Pancreas (tissue), 10 donors: ENCODE measurements around the gene RGS3. TPM values are rescaled to one million over a fixed set of nuclear protein-coding genes. Genes with fewer than 3 reads are reported as not detected.
A peak's percentile ranks its signal among the peaks of the same experiment; 100 is the strongest.
"Not testable (repeated sequence)": the region's sequence is repeated elsewhere in the genome, so short reads cannot be mapped to it uniquely, and the experiment has no call there.

Experiments used
- ATAC-seq, 4 donors: fragments of 200-7000 bp; cut with Tn5 transposase; one replicate each; pipeline versions ENCODE4 v1.8.0 to v1.9.1; 2020; ENCODE audit warnings: mild to moderate bottlenecking in 4 of 4, moderate library complexity in 4 of 4
- DNase-seq, 6 donors: peaks; one replicate each; pipeline ENCODE4 v3.0.0-alpha.2; 2020
- FAIRE-seq: peaks from 2 replicates; lab custom pipeline; 2012; peaks lifted over from hg19 to GRCh38; lab: Jason Lieb, UNC
- H3K27ac ChIP-seq, 4 donors: fragments of 200-600 bp; sonication (generic); 1 replicate in 3 of 4; 2 replicates in 1 of 4; pipeline versions ENCODE4 v1.5.0 to v1.8.0; 2020
- H3K27me3 ChIP-seq, 4 donors: fragments of 200-600 bp; one replicate each; pipeline ENCODE4 v1.8.0; 2021
- H3K36me3 ChIP-seq, 3 donors: fragments of 200-600 bp; sonication (generic) in 1 of 3; one replicate each; pipeline versions ENCODE4 v1.5.0 to v1.8.0; 2020 to 2021
- H3K4me1 ChIP-seq, 3 donors: fragments of 200-600 bp; one replicate each; pipeline ENCODE4 v1.8.0; 2021
- H3K4me3 ChIP-seq, 4 donors: fragments of 200-600 bp; sonication (generic) in 2 of 4; one replicate each; pipeline versions ENCODE4 v1.5.0 to v1.8.0; 2020 to 2021
- H3K9me3 ChIP-seq, 4 donors: fragments of 200-600 bp; one replicate each; pipeline ENCODE4 v1.8.0; 2021
- CTCF ChIP-seq, 4 donors: fragments of 200-600 bp; sonication (generic) in 3 of 4; IDR thresholded peaks; one replicate each; pipeline versions ENCODE4 v1.5.0 to v1.8.0; 2021; ENCODE audit warnings: antibody characterized with exemption in 4 of 4
- WGBS, 2 donors: extraction: QIAGEN DNeasy Blood & Tissue Kit; methylation state at CpG; one replicate each; pipeline ENCODE4 v1.1.7; 2013; 5-methylcytosine and 5-hydroxymethylcytosine counted together
- intact Hi-C, 3 donors: fragments of 100-400 bp; cut with DNase I; formaldehyde crosslinking; loops; one replicate each; pipeline versions ENCODE4 v1.11.1 to v1.14.2; 2022
- polyA plus RNA-seq, 2 donors: library from polyadenylated mRNA; stranded (reverse); fragments of 200-250 nt; gene quantifications; one replicate each; pipeline ENCODE4 v1.2.3, GENCODE V29; 2013
- total RNA-seq, 6 donors: library from RNA; stranded (reverse); fragmentation: NEBNext Ultra II Directional in 4 of 6; extraction: Animal tissue kit (Norgen Biotek cat#: 25700) in 4 of 6; gene quantifications; one replicate each; pipeline versions ENCODE4 v1.2.1 to v1.2.4, GENCODE V29; 2021 to 2023
- donor health status: healthy with polysubstance abuse.
- donor health status: DM: no; HTN: no; CAD: no; lungs with moderate emphysema.
- donor health status: DM: no; HTN: no; CAD: no.
- donor health status: control.
- donor health status: control.
- donor health status: Bipolar disorder and iron deficiency.
- donor health status: DM: yes; HTN: yes; CAD: no.
- donor health status: DM: no; HTN: no; CAD: no.
- donor health status: DM: no; HTN: no; CAD: no.
- donor health status: DM: yes; HTN: yes; CAD: no.

Gene RGS3
- total and polyA plus RNA-seq, 8 donors: 18.3 to 55.3 (median 32.6) TPM

GRCh38 chr9:113431191-113431590 lies 32.3 kb upstream of the RGS3 start:
- Histone ChIP-seq H3K36me3 (no peaks in the 10 kb centered on the region), H3K27ac (no peak overlapping the region), H3K4me1 (no peaks in the 10 kb centered on the region), H3K9me3 (no peaks in the 10 kb centered on the region), H3K4me3 (no peak overlapping the region), H3K27me3 (no peaks in the 10 kb centered on the region)
- DNase-seq: no peak
- ATAC-seq: no peak
- intact Hi-C loops: loop anchor here in 2 of 3 donors (5.0 kb wide), 2 partner anchors 226 to 231 kb away; no protein-coding TSS in a partner anchor
- no peak for FAIRE-seq
- TF ChIP-seq CTCF (IDR thresholded peaks at IDR 0.05): no peak

- Histone ChIP-seq H3K9me3 (no peaks in the 10 kb centered on the region), H3K36me3 (no peaks in the 10 kb centered on the region), H3K27ac (no peak overlapping the region), H3K4me1 (no peaks in the 10 kb centered on the region), H3K27me3 (no peaks in the 10 kb centered on the region), H3K4me3 (no peak overlapping the region)
- no peak for ATAC-seq
- TF ChIP-seq CTCF (IDR thresholded peaks at IDR 0.05): no peak
- intact Hi-C loops: no loop called here
- WGBS, 2 donors: 73 to 79% methylated on average over 4 of the region's 4 CpGs
- FAIRE-seq: no peak
- no peak for DNase-seq
Measured at GRCh38 chr9:113436728-113437515, 26.6 kb upstream of the RGS3 start.

GRCh38 chr9:113437716-113438115 lies 25.8 kb upstream of the RGS3 start:
- 93 to 94% methylated on average over 1 of the region's 1 CpG for WGBS, 2 donors
- H3K27me3 ChIP-seq, DNase-seq, H3K36me3 ChIP-seq, H3K4me1 ChIP-seq, intact Hi-C loops, FAIRE-seq, H3K4me3 ChIP-seq, H3K27ac ChIP-seq, H3K9me3 ChIP-seq, ATAC-seq: not testable (repeated sequence)

GRCh38 chr9:113444736-113445135 lies 18.8 kb upstream of the RGS3 start:
- FAIRE-seq (no peak), DNase-seq (no peak), ATAC-seq (no peak)
- 79 to 83% methylated on average over 2 of the region's 2 CpGs for WGBS, 2 donors
- H3K4me3 ChIP-seq: no peak overlapping the region
- intact Hi-C loops: loop anchor here (5.0 to 10.0 kb wide), 3 partner anchors 143 to 210 kb away; no protein-coding TSS in a partner anchor
- no peak overlapping the region for H3K27ac ChIP-seq
- H3K4me1 ChIP-seq: no peaks in the 10 kb centered on the region
- no peaks in the 10 kb centered on the region for H3K9me3 ChIP-seq
- no peaks in the 10 kb centered on the region for H3K27me3 ChIP-seq
- no peaks in the 10 kb centered on the region for H3K36me3 ChIP-seq
- TF ChIP-seq CTCF (IDR thresholded peaks at IDR 0.05): no peak

GRCh38 chr9:113446323-113446740 lies 17.2 kb upstream of the RGS3 start:
- no peak for DNase-seq
- Histone ChIP-seq H3K9me3 (no peaks in the 10 kb centered on the region), H3K4me3 (no peak overlapping the region), H3K4me1 (no peaks in the 10 kb centered on the region), H3K36me3 (no peaks in the 10 kb centered on the region), H3K27me3 (no peaks in the 10 kb centered on the region), H3K27ac (no peak overlapping the region)
- WGBS, 2 donors: 55 to 60% methylated on average over 3 of the region's 3 CpGs
- peak; percentile 76 for FAIRE-seq
- intact Hi-C loops: loop anchor here (2.0 to 10.0 kb wide), 4 partner anchors 141 to 208 kb away; no protein-coding TSS in a partner anchor
- peak; percentile 41 to 59 (median 52) for TF ChIP-seq CTCF (IDR thresholded peaks at IDR 0.05)
- peak; percentile 64 to 85 (median 78) for ATAC-seq
